Chondrocyte (in vitro differentiated cells): ENCODE data around the gene MYL10. TPM values are rescaled to one million over a fixed set of nuclear protein-coding genes. Genes with fewer than 3 reads are reported as not detected.
"Not testable (repeated sequence)": the region's sequence is repeated elsewhere in the genome, so short reads cannot be mapped to it uniquely, and the experiment has no call there.

Experiments used
- DNase-seq: peaks from one replicate; pipeline ENCODE4 v3.0.0; 2021; ENCODE audit warnings: mixed read lengths, low spot score
- H3K27ac Mint-ChIP-seq: one replicate; pipeline ENCODE4 v1.8.0; 2021; ENCODE audit warnings: mild to moderate bottlenecking, moderate library complexity, mixed read lengths; ENCODE audit not compliant: unreplicated experiment
- H3K27me3 Mint-ChIP-seq: 2 replicates; pipeline ENCODE4 v1.8.0; 2021; ENCODE audit warnings: low read depth, mixed read lengths
- H3K36me3 Mint-ChIP-seq: 2 replicates; pipeline ENCODE4 v1.8.0; 2021; ENCODE audit warnings: low read depth, mixed read lengths
- H3K4me1 Mint-ChIP-seq: 2 replicates; pipeline ENCODE4 v1.8.0; 2021; ENCODE audit warnings: low read depth, mild to moderate bottlenecking, mixed read lengths
- H3K4me3 Mint-ChIP-seq: one replicate; pipeline ENCODE4 v1.8.0; 2021; ENCODE audit warnings: mild to moderate bottlenecking, moderate library complexity, mixed read lengths; ENCODE audit not compliant: unreplicated experiment
- H3K9me3 Mint-ChIP-seq: 2 replicates; pipeline ENCODE4 v1.8.0; 2021; ENCODE audit warnings: low read depth, mixed read lengths
- CTCF ChIP-seq: fragments of 200-600 bp; sonication (generic); IDR thresholded peaks from 2 replicates; pipeline ENCODE4 v1.5.0; 2021; ENCODE audit warnings: antibody characterized with exemption, mild to moderate bottlenecking, moderate library complexity
- total RNA-seq: library from RNA; stranded (reverse); gene quantifications from 3 replicates; pipeline ENCODE4 v1.2.1, GENCODE V29; 2021

MYL10 gene
- total RNA-seq, 1 donor from 2014 or later: 3.4 TPM

- Mint-ChIP-seq H3K36me3 (no peaks in the 10 kb centered on the region), H3K4me1 (peaks cover 31% of the 10 kb centered on the region), H3K9me3 (no peaks in the 10 kb centered on the region), H3K4me3 (no peak overlapping the region), H3K27me3 (no peaks in the 10 kb centered on the region), H3K27ac (no peak overlapping the region)
- DNase-seq: no peak
- TF ChIP-seq CTCF: no peak
Measured at GRCh38 chr7:101644879-101645278, 15.8 kb upstream of the MYL10 start.

- H3K9me3 Mint-ChIP-seq, H3K27me3 Mint-ChIP-seq, DNase-seq, H3K27ac Mint-ChIP-seq, H3K4me3 Mint-ChIP-seq, H3K36me3 Mint-ChIP-seq: not testable (repeated sequence)
- H3K4me1 Mint-ChIP-seq: peaks cover 28% of the 10 kb centered on the region
Measured at GRCh38 chr7:101639127-101639526, 10.0 kb upstream of the MYL10 start.

DNA sequence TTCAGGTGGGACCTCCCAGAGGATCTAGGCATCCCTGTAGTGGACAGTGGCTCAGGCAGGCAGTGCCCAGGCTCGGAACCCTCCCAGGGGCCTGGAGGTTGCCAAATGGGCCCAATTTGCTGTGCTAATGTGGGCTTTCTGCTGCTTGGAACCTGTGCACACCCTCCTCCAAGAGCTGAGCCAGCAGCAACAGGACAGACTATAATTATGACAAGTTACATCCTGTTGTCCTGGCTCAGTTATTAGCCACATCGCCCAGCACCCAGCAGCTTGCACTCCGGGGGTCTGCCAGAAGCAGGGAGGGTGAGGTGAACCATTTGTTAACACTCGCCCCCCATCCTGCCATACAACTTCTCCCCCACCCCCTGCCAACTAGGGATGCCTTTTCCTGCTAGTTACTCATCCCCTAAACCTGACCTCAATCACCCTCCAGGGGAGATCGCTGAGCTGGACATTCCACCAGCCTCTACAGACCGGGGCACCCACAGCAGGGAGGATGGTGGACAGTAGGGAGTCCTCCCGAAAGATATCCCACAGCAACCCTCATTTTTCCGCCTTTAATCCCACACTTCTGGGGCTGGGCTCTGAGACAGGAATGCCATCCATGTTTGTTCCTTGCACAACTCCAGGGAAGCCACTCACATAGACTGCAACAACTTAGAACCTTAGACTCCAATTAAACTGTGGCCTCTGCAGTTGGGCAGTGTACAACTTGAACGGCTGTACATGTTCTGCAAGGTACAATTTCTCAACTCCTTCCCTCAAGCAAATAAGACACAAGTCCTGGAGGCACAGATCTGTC lies 7.9 kb upstream of the MYL10 start:
- H3K27ac Mint-ChIP-seq: no peak overlapping the region
- DNase-seq: no peak
- H3K36me3 Mint-ChIP-seq: no peaks in the 10 kb centered on the region
- peaks cover 38% of the 10 kb centered on the region for H3K4me1 Mint-ChIP-seq
- peaks cover 4% of the 10 kb centered on the region for H3K9me3 Mint-ChIP-seq
- TF ChIP-seq CTCF: no peak
- no peaks in the 10 kb centered on the region for H3K27me3 Mint-ChIP-seq
- H3K4me3 Mint-ChIP-seq: no peak overlapping the region

DNA sequence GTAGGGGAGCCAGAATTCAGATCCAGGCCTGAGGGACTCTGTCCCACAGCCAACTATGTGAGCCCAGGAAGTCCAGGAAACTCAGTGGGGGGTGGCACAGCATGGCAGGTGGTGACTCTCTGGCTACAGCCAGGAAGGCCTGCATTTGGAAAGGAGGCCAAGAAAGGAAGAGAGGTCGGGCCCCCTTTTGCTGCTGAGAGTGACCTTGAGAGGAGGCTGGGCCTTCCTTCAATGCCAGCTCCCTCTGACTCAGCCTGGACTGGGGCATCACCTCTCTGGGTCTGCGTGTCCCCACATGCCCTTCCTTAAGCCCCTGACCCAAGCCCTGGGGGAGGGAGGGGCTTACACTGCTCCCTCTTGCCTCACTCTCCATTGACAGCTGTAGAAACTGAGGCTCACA lies 6.4 kb upstream of the MYL10 start:
- no peak for TF ChIP-seq CTCF
- Mint-ChIP-seq H3K4me1 (peaks cover 54% of the 10 kb centered on the region), H3K36me3 (no peaks in the 10 kb centered on the region), H3K4me3 (no peak overlapping the region), H3K27me3 (no peaks in the 10 kb centered on the region), H3K9me3 (peaks cover 4% of the 10 kb centered on the region), H3K27ac (peak overlapping the region; percentile 36)
- no peak for DNase-seq

DNA sequence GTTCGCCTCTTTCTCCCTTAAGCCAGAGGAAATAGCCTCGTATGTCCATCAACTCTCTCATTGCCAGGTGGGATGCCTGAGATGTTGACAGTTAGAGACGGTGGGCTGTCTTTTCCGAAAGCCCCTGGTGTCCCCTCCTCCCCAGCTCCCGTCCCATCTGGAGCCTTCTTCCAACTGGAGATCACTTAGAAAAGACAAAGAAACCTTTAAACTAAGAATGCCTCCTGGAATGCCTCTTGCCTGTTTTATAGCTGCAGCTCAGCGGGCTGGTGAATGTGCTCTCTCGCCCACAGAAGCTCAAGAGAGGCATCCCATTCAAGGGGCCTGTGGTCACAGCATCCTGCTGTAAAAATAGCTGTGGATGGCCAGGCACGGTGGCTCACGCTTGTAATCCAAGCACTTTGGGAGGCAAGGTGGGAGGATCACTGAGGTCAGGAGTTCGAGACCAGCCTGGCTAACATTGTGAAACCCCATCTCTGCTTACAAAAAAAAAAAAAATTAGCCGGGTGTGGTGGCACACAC lies 5.2 kb upstream of the MYL10 start:
- peaks cover 55% of the 10 kb centered on the region for H3K4me1 Mint-ChIP-seq
- H3K27me3 Mint-ChIP-seq: no peaks in the 10 kb centered on the region
- no peaks in the 10 kb centered on the region for H3K36me3 Mint-ChIP-seq
- TF ChIP-seq CTCF: no peak
- H3K4me3 Mint-ChIP-seq: no peak overlapping the region
- DNase-seq: no peak
- peak overlapping the region; percentile 32 for H3K27ac Mint-ChIP-seq
- H3K9me3 Mint-ChIP-seq: peaks cover 4% of the 10 kb centered on the region

DNA sequence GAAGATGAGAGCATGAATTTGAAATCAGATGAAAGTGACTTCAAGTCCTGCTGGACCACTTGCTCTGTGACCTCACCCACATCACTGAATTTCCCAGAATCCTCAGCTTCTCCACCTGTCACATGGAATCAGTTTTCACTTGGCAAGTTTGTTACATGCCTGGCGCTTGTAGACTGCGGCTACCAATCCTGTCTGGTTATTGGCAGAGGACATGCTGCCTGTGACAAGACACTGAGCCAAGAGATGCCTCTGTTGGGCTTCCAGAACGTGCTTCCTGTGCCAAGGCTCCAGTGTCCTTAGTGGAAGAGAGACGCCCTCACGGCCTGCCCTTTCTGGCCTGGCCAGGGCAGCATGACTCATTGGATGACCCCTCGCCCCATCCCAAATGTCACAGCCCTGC lies 4.4 kb upstream of the MYL10 start:
- H3K36me3 Mint-ChIP-seq: no peaks in the 10 kb centered on the region
- DNase-seq: no peak
- no peak overlapping the region for H3K4me3 Mint-ChIP-seq
- H3K4me1 Mint-ChIP-seq: peaks cover 59% of the 10 kb centered on the region
- no peak for TF ChIP-seq CTCF
- no peak overlapping the region for H3K27ac Mint-ChIP-seq
- no peaks in the 10 kb centered on the region for H3K27me3 Mint-ChIP-seq
- H3K9me3 Mint-ChIP-seq: peaks cover 4% of the 10 kb centered on the region
